Prostate gland (tissue), 2 donors: ENCODE results near the gene MSANTD2.

Source experiments
- CTCF ChIP-seq, 4 experiments: fragments of 200-600 bp in 2 of 4; fragments of 450-650 bp in 2 of 4; sonication (generic) in 2 of 4; IDR thresholded peaks; 1 replicate in 3 of 4; 2 replicates in 1 of 4; pipeline ENCODE4 v1.5.1; 2016 to 2019; ENCODE audit warnings: antibody characterized with exemption in 4 of 4, mild to moderate bottlenecking in 2 of 4, moderate library complexity in 2 of 4
- POLR2AphosphoS5 ChIP-seq: sonication (generic); formaldehyde crosslinking; IDR thresholded peaks from one replicate; pipeline ENCODE4 v1.6.1; 2017; ENCODE audit warnings: antibody characterized with exemption

- TF ChIP-seq CTCF (IDR thresholded peaks at IDR 0.05) (no peak), POLR2AphosphoS5 (no peak)
Measured at GRCh38 chr11:124717421-124717785, 82.8 kb downstream of the MSANTD2 start.
